Neural crest cell (in vitro differentiated cells): ENCODE measurements around the gene POC5. TPM values are rescaled to one million over a fixed set of nuclear protein-coding genes. Genes with fewer than 3 reads are reported as not detected.

ENCODE experiments used
- DNase-seq: peaks from one replicate; pipeline ENCODE4 v3.0.0; 2021; ENCODE audit warnings: low read depth, mixed read lengths, low spot score
- H3K27ac Mint-ChIP-seq: one replicate; pipeline ENCODE4 v1.8.0; 2021; ENCODE audit warnings: mild to moderate bottlenecking, mixed read lengths; ENCODE audit not compliant: unreplicated experiment
- H3K27me3 Mint-ChIP-seq: 2 replicates; pipeline ENCODE4 v1.8.0; 2021; ENCODE audit warnings: low read depth, mild to moderate bottlenecking, mixed read lengths
- H3K36me3 Mint-ChIP-seq: 2 replicates; pipeline ENCODE4 v1.8.0; 2021; ENCODE audit warnings: low read depth, mild to moderate bottlenecking, mixed read lengths
- H3K4me1 Mint-ChIP-seq: 2 replicates; pipeline ENCODE4 v1.8.0; 2021; ENCODE audit warnings: mixed read lengths
- H3K4me3 Mint-ChIP-seq: one replicate; pipeline ENCODE4 v1.8.0; 2021; ENCODE audit warnings: mild to moderate bottlenecking, mixed read lengths
- H3K9me3 Mint-ChIP-seq: 2 replicates; pipeline ENCODE4 v1.8.0; 2021; ENCODE audit warnings: mixed read lengths
- CTCF ChIP-seq: fragments of 200-600 bp; sonication (generic); conservative IDR thresholded peaks from 2 replicates; pipeline ENCODE4 v1.5.0; 2021; ENCODE audit warnings: antibody characterized with exemption, mild to moderate bottlenecking
- total RNA-seq: library from RNA; stranded (reverse); gene quantifications from 2 replicates; pipeline ENCODE4 v1.2.1, GENCODE V29; 2021

Gene POC5
- total RNA-seq, 1 donor from 2014 or later = 17.8 TPM

DNA sequence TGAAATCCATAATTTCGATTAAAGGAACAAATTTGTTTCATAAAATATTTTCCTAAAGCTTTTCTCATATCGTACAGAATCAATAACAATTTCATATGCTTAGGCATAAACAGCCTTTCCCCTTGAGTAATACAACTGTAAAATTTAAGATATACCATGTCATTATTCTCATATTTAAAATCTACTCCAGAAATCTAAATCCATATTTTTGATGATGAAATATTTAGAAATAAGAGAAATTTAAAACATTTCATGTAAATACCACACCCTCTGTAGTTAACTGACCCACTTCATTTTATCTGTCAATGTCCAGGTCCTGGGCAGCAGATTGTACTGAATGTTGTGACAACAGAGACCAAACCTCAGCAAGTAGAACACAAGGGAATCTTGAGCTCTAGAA, 5.1 kb downstream of the POC5 start:
- DNase-seq = no peak
- Mint-ChIP-seq H3K9me3 (no peaks in the 10 kb centered on the region), H3K27ac (no peak overlapping the region), H3K27me3 (no peaks in the 10 kb centered on the region), H3K36me3 (peaks cover 2% of the 10 kb centered on the region), H3K4me3 (no peak overlapping the region), H3K4me1 (peaks cover 24% of the 10 kb centered on the region)
- TF ChIP-seq CTCF = no peak

GRCh38 chr5:75711151-75711550, 6.1 kb downstream of the POC5 start:
- TF ChIP-seq CTCF = no peak
- H3K27ac Mint-ChIP-seq = no peak overlapping the region
- H3K36me3 Mint-ChIP-seq = peaks cover 2% of the 10 kb centered on the region
- H3K9me3 Mint-ChIP-seq = no peaks in the 10 kb centered on the region
- H3K4me3 Mint-ChIP-seq = no peak overlapping the region
- DNase-seq = no peak
- peaks cover 18% of the 10 kb centered on the region for H3K4me1 Mint-ChIP-seq
- no peaks in the 10 kb centered on the region for H3K27me3 Mint-ChIP-seq

DNA sequence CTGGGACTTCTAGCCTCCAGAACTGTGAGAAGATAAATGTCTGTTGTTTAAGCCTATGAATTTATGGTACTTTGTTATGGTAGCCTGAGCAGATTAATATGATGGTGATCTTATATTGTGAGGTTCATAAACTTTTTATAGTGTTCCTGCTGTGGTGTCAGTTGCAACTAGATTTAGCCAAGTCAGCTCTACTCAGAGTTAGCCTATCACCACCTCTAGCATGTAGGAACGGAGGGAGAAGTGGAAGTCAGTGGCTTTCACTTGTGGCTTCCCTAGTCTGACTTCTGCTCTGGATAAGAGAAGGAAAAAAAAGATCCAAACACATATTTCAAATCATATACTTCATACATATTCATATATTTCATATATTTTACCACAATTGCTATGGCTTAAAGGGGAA, 6.6 kb downstream of the POC5 start:
- no peak for TF ChIP-seq CTCF
- Mint-ChIP-seq H3K36me3 (peaks cover 2% of the 10 kb centered on the region), H3K27ac (no peak overlapping the region), H3K4me1 (peaks cover 14% of the 10 kb centered on the region), H3K9me3 (no peaks in the 10 kb centered on the region), H3K27me3 (no peaks in the 10 kb centered on the region), H3K4me3 (no peak overlapping the region)
- DNase-seq = no peak

- H3K27ac Mint-ChIP-seq = no peak overlapping the region
- no peaks in the 10 kb centered on the region for H3K27me3 Mint-ChIP-seq
- DNase-seq = no peak
- H3K4me1 Mint-ChIP-seq = no peaks in the 10 kb centered on the region
- H3K36me3 Mint-ChIP-seq = peaks cover 4% of the 10 kb centered on the region
- H3K4me3 Mint-ChIP-seq = no peak overlapping the region
- no peak for TF ChIP-seq CTCF
- no peaks in the 10 kb centered on the region for H3K9me3 Mint-ChIP-seq
These were observed 9.2 kb downstream of the POC5 start for GRCh38 chr5:75707911-75708509.

GRCh38 chr5:75706775-75707174, 10.5 kb downstream of the POC5 start:
- Mint-ChIP-seq H3K36me3 (peaks cover 15% of the 10 kb centered on the region), H3K27ac (no peak overlapping the region), H3K4me3 (no peak overlapping the region), H3K4me1 (no peaks in the 10 kb centered on the region), H3K27me3 (no peaks in the 10 kb centered on the region), H3K9me3 (no peaks in the 10 kb centered on the region)
- TF ChIP-seq CTCF = no peak
- no peak for DNase-seq
